ENCODE results near the gene LBX1.
"Not testable (repeated sequence)": the region's sequence is repeated elsewhere in the genome, so short reads cannot be mapped to it uniquely, and the experiment has no call there.

LBX1 gene

DNA sequence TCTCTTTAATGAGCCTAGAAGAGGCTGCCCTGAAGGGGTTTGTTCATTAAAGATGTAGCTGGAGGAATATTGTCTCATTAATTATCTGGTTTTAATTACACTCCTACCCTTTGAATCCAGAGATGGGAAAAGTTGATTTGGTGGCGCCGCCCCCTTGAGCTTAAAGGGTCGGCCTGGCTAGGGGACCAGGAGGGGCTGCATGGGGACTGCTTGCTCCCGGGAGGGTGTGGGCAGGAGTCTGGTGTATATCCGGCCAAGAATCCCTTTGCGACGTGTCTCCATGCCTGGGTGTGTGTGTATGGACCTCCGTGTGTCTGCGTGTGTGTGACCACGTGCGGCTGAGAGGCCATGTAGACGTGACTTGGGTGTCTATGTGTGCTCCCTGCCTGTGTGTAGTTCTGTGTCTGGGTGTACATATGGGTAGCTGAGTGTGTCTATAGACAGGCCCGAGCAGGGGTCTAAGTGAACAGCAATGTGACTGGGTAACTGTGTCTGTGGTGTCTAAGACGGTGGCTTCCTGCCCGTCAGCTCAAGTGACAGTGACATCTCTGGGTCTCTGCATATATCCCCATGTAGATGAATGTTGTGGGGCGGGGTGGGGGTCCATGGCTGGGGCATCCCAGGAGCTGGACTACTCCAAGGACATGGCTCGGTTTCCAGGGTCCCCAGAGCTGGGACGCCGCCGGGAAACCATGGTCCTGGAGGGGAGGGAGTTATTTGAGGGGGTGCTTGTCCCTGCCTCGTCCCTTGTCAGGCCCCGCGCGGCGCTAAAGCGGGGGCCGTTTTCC is 10.7 kb downstream of the LBX1 start:
- no peak overlapping the region for H3K9ac ChIP-seq (ENCODE audit: low read length in 2 of 2)
- H3K36me3 ChIP-seq (ENCODE audit: control insufficient read depth in 2 of 2, insufficient read depth in 2 of 2, low read length in 2 of 2): no peaks in the 10 kb centered on the region
- no peak overlapping the region for H3K27ac ChIP-seq (ENCODE audit: low read length)
- H3K4me3 ChIP-seq (ENCODE audit: low read length in 2 of 2): no peak overlapping the region
- H3K27me3 ChIP-seq (ENCODE audit: control insufficient read depth in 1 of 2, insufficient read depth in 2 of 2, low read length in 2 of 2): peaks cover 94 to 96% of the 10 kb centered on the region in 2 donors
- no peaks in the 10 kb centered on the region for H3K9me3 ChIP-seq (ENCODE audit: control insufficient read depth in 2 of 2, low read length in 2 of 2)
- H3K4me1 ChIP-seq (ENCODE audit: control insufficient read depth, insufficient read depth, low read length): peaks cover 53% of the 10 kb centered on the region

DNA sequence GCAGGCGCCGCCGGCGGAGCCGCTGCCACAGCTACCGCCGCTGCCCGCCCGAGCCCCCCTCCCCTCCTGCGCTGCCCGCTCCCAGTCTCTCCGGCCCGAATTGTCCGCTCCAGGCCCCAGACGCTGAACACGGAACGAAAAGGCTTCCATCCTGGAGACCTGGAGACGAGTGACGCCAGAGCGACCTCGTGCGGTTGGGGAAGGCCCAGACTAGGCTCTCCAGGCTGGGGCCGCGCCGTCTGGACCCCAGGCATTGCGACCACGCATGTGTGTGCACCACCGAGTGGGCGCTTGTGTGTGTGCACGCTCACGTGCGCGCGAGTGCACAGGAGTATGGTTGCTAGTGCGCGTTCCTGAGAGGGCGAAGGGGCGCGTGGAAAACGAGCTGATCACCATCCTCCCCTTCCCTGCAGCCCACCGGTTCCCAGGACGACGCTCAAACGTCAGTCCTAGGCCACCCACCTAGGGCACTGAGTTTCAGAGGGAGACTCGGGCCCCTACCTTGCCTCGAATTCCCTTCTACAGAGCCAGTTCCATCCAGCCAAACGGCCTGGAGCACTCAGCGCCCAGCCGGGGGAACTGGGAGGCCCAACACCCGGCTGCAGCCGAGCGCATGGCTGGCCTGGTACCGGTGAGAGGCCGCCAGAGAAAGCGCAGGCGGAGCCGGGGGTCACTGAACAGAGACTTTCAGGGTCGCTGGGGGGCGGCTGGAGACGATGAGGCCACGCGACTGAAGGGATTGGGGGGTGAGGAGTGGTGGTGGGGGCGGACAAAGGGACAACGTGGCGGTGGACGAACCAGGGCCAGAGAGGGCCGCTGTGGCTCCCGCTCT is 11.6 kb downstream of the LBX1 start:
- H3K36me3 ChIP-seq (ENCODE audit: control insufficient read depth in 2 of 2, insufficient read depth in 2 of 2, low read length in 2 of 2): no peaks in the 10 kb centered on the region
- H3K4me1 ChIP-seq (ENCODE audit: control insufficient read depth, insufficient read depth, low read length): peaks cover 47% of the 10 kb centered on the region
- peaks cover 88 to 89% of the 10 kb centered on the region in 2 donors for H3K27me3 ChIP-seq (ENCODE audit: control insufficient read depth in 1 of 2, insufficient read depth in 2 of 2, low read length in 2 of 2)
- H3K9ac ChIP-seq (ENCODE audit: low read length in 2 of 2): no peak overlapping the region
- H3K27ac ChIP-seq (ENCODE audit: low read length): no peak overlapping the region
- H3K9me3 ChIP-seq (ENCODE audit: control insufficient read depth in 2 of 2, low read length in 2 of 2): no peaks in the 10 kb centered on the region
- H3K4me3 ChIP-seq (ENCODE audit: low read length in 2 of 2): peak overlapping the region in 1 of 2 donors; percentile 8

DNA sequence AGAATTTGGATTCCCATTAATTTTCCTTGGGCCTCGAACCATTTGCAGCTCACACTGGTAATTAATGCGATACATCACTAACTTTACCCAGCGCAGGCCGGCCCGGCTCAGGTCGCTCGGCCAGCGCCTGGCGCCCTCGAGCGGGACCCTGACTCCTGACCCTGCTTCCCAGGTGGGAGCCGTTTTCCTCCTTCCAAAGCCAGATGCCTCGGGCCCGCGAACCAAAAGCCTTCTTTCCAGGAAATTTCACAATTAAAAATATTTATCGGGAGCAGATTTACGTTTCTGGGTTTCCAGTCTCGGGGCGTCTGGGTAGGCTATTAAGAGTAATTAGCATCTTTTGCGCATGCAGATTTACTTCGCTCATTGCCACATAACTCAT is 12.2 kb downstream of the LBX1 start:
- Histone ChIP-seq H3K9me3 (ENCODE audit: control insufficient read depth in 2 of 2, low read length in 2 of 2) (no peaks in the 10 kb centered on the region), H3K27me3 (ENCODE audit: control insufficient read depth in 1 of 2, insufficient read depth in 2 of 2, low read length in 2 of 2) (peaks cover 87 to 88% of the 10 kb centered on the region in 2 donors), H3K9ac (ENCODE audit: low read length in 2 of 2) (no peak overlapping the region), H3K4me1 (ENCODE audit: control insufficient read depth, insufficient read depth, low read length) (peaks cover 44% of the 10 kb centered on the region), H3K36me3 (ENCODE audit: control insufficient read depth in 2 of 2, insufficient read depth in 2 of 2, low read length in 2 of 2) (no peaks in the 10 kb centered on the region), H3K27ac (ENCODE audit: low read length) (no peak overlapping the region), H3K4me3 (ENCODE audit: low read length in 2 of 2) (no peak overlapping the region)

DNA sequence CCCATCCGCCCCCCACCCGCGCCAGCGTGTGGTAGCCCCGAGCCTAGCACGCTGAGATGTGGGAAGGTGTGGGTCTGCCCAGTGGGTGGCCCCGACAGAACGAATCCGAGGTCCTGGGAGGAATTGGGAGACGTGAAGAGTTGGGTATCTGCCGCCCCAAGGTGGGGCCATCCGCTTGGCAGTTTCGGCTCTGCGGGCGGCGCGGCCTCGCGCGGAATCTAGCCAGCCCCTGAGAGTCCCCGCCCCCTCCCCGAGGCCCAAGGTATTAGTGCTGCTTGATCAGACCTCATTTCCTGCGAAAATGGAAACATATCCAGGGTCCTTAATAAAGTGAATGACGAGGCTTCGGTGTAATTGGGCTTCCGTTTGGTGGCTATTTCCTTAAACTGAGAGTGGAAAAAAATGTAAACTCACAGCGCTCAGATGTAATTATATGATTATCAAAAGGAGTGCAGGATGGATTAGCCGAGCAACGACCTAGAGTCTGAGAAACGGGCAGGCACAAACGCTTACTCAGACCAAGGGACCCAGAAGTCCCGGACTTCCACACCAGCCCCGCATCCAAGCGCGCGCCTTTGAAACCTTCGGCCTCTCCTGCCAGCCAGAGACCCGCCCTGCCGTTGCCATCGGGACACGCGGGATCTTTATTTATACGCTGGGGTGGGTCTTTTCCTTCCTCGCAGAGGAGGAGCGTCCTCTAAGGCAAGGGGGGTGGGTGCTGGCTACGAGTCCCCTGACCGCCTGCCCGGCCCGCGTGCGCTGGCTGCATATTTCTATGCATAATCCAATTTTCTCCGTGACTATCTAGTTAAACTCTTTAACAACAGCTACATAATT is 12.8 kb downstream of the LBX1 start:
- H3K27me3 ChIP-seq (ENCODE audit: control insufficient read depth in 1 of 2, insufficient read depth in 2 of 2, low read length in 2 of 2): peaks cover 85 to 88% of the 10 kb centered on the region in 2 donors
- H3K4me3 ChIP-seq (ENCODE audit: low read length in 2 of 2): peak overlapping the region in 1 of 2 donors; percentile 8
- no peak overlapping the region for H3K27ac ChIP-seq (ENCODE audit: low read length)
- peaks cover 44% of the 10 kb centered on the region for H3K4me1 ChIP-seq (ENCODE audit: control insufficient read depth, insufficient read depth, low read length)
- H3K9ac ChIP-seq (ENCODE audit: low read length in 2 of 2): no peak overlapping the region
- H3K9me3 ChIP-seq (ENCODE audit: control insufficient read depth in 2 of 2, low read length in 2 of 2): no peaks in the 10 kb centered on the region
- H3K36me3 ChIP-seq (ENCODE audit: control insufficient read depth in 2 of 2, insufficient read depth in 2 of 2, low read length in 2 of 2): no peaks in the 10 kb centered on the region

DNA sequence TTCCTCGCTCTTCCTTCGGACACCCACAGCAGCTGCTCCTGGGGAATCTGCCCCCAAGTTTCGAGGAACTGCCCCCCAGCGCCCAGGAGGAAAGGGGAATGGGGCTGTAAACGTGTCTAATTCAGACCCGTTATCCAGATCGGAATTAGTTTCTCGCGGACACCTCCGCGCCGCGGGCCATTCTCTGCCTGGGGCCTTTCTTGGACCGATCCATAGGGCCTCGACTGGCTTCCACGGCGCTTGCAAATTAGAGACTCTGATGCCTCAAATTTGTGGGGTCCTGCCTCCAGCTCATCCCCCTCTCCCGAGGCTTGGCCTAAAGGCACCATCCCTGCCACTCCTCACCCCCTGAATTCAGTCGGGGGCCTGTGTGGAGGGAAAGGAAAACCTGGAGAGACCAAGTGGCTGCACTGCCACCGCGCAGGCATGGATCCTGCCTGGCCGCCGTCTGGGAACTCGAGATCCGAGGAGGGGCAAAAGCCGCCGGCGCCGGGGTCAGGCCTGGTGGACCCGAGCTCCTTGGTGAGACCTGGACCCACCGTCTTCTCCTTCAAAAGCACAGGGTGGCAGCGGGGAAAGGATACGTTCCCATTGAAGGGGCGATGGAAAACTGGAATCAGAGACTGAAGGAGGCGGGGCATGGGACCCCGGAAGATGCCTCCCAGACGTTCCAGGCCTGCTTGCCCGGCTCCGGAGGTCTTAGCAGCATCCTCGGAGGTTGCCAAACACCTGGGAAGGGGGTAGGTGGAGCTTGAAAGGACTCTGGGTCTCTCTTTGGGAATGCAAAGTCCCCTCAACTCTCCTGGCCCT is 13.7 kb downstream of the LBX1 start:
- Histone ChIP-seq H3K27me3 (ENCODE audit: control insufficient read depth in 1 of 2, insufficient read depth in 2 of 2, low read length in 2 of 2) (peaks cover 84 to 86% of the 10 kb centered on the region in 2 donors), H3K27ac (ENCODE audit: low read length) (no peak overlapping the region), H3K4me1 (ENCODE audit: control insufficient read depth, insufficient read depth, low read length) (peaks cover 44% of the 10 kb centered on the region), H3K36me3 (ENCODE audit: control insufficient read depth in 2 of 2, insufficient read depth in 2 of 2, low read length in 2 of 2) (no peaks in the 10 kb centered on the region), H3K4me3 (ENCODE audit: low read length in 2 of 2) (peak overlapping the region in 1 of 2 donors; percentile 29), H3K9me3 (ENCODE audit: control insufficient read depth in 2 of 2, low read length in 2 of 2) (no peaks in the 10 kb centered on the region), H3K9ac (ENCODE audit: low read length in 2 of 2) (no peak overlapping the region)

DNA sequence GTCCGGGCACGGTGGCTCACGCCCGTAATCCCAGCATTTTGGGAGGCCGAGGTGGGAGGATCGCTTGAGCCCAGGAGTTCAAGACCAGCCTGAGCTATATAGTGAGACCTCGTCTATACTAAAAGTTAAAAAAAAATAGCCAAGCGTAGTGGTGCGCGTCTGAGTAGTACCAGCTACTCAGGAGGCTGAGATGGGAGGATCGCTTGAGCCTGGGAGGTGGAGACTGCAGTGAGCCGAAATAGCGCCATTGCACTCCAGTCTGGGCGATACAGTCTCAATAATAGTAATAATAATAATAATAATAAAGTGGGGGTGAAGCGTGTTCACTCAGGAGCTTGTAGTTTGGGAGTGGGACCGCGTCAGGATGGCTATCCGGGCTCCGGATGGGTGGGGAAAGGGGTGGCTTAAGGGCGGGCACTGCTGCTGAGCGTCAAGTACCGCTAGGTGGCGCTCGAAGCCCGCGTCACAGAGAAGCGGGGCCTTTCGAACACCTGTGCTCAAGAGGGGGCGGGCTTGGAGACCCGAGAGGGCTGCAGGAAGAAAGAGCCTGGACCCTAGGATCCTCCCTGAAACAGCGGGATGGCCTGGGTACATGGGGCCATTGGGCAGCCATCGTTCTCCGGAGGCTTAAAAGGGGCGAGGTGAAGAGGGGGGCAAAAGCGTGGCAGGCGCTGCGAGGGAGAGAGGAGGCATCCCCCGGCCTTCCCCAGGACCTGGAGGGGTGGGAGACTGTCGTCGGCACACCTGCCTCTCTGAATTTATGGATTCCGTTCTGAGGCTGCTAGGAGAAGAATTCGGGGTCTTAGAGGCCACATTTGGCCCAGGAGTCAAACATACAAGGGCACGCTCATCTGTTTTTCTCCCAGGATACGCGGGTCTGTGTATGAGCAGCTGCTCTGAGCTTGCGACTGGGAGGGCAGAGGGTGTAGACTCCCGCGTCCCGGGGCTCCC is 14.5 kb downstream of the LBX1 start:
- Histone ChIP-seq H3K27me3 (ENCODE audit: control insufficient read depth in 1 of 2, insufficient read depth in 2 of 2, low read length in 2 of 2) (peaks cover 79 to 84% of the 10 kb centered on the region in 2 donors), H3K4me3 (ENCODE audit: low read length in 2 of 2) (peak overlapping the region in 1 of 2 donors; percentile 49), H3K27ac (ENCODE audit: low read length) (no peak overlapping the region), H3K36me3 (ENCODE audit: control insufficient read depth in 2 of 2, insufficient read depth in 2 of 2, low read length in 2 of 2) (no peaks in the 10 kb centered on the region), H3K9ac (ENCODE audit: low read length in 2 of 2) (no peak overlapping the region), H3K4me1 (ENCODE audit: control insufficient read depth, insufficient read depth, low read length) (peaks cover 44% of the 10 kb centered on the region), H3K9me3 (ENCODE audit: control insufficient read depth in 2 of 2, low read length in 2 of 2) (no peaks in the 10 kb centered on the region)

DNA sequence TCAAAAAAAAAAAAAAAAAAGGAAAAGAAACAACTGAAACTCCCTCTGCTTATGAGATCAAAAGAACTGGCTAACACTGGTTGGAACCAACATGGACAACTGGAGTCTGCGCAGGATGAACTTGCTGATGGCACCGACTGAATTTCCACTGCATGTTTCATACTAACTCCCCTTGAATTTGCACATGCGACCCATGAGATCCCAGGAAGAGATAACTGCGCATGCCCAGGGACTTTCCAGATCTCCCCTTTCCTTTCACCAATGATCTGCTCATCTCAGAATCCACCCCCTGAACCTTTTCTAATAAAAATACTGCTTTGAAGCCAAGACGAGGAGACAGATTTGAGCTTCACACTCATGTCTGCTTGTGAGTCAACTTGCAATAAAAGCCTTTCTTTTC is 20.7 kb downstream of the LBX1 start:
- H3K4me3 ChIP-seq (ENCODE audit: low read length in 2 of 2): no peak overlapping the region
- peaks cover 0 to 4% of the 10 kb centered on the region in 2 donors for H3K9me3 ChIP-seq (ENCODE audit: control insufficient read depth in 2 of 2, low read length in 2 of 2)
- H3K36me3 ChIP-seq (ENCODE audit: control insufficient read depth in 2 of 2, insufficient read depth in 2 of 2, low read length in 2 of 2): no peaks in the 10 kb centered on the region
- H3K4me1 ChIP-seq (ENCODE audit: control insufficient read depth, insufficient read depth, low read length): peaks cover 3% of the 10 kb centered on the region
- peaks cover 35 to 41% of the 10 kb centered on the region in 2 donors for H3K27me3 ChIP-seq (ENCODE audit: control insufficient read depth in 1 of 2, insufficient read depth in 2 of 2, low read length in 2 of 2)
- H3K27ac ChIP-seq (ENCODE audit: low read length): no peak overlapping the region
- H3K9ac ChIP-seq (ENCODE audit: low read length in 2 of 2): no peak overlapping the region

DNA sequence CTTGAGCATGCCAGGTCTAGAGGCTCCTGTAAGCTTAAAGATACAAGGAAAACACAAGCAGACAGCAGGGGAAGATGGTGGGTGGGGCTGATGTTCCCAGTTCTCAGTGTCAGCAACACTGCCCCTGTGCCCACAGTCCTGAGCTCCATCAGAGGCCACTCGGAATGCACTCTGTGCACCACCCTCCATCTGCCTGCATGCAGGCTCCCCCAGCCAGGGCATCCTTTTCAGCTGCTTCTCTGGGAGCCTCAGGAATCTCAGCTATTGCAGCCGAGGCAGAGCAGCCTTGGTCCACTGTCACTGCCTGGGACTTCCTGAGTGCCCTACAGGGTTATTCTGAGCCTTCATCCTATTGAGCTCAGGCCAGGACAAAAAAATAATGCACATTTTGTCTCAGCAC is 22.2 kb downstream of the LBX1 start:
- no peak overlapping the region for H3K27ac ChIP-seq (ENCODE audit: low read length)
- no peak overlapping the region for H3K4me3 ChIP-seq (ENCODE audit: low read length in 2 of 2)
- H3K4me1 ChIP-seq (ENCODE audit: control insufficient read depth, insufficient read depth, low read length): no peaks in the 10 kb centered on the region
- H3K9me3 ChIP-seq (ENCODE audit: control insufficient read depth in 2 of 2, low read length in 2 of 2): peaks cover 0 to 4% of the 10 kb centered on the region in 2 donors
- no peaks in the 10 kb centered on the region for H3K36me3 ChIP-seq (ENCODE audit: control insufficient read depth in 2 of 2, insufficient read depth in 2 of 2, low read length in 2 of 2)
- peaks cover 30 to 34% of the 10 kb centered on the region in 2 donors for H3K27me3 ChIP-seq (ENCODE audit: control insufficient read depth in 1 of 2, insufficient read depth in 2 of 2, low read length in 2 of 2)
- no peak overlapping the region for H3K9ac ChIP-seq (ENCODE audit: low read length in 2 of 2)

DNA sequence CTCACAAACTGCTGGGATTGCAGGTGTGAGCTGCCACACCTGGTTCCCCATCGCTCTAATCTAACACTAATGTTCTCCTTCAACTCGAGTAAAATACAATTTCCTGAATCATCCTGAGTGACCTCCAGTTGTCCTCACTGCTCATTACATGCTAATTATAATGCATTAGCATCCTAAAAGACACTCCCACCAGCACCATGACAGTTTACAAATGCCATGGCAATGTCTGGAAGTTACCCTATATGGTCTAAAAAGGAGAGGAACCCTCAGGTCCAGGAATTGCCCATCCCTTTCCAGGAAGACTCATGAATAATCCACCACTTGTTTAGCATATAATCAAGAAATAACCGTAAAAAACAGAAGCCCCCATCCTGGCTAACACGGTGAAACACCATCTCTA is 26.6 kb downstream of the LBX1 start:
- not testable (repeated sequence) for H3K36me3 ChIP-seq (ENCODE audit: control insufficient read depth in 2 of 2, insufficient read depth in 2 of 2, low read length in 2 of 2); H3K9me3 ChIP-seq (ENCODE audit: control insufficient read depth in 2 of 2, low read length in 2 of 2); H3K9ac ChIP-seq (ENCODE audit: low read length in 2 of 2); H3K4me3 ChIP-seq (ENCODE audit: low read length in 2 of 2); H3K4me1 ChIP-seq (ENCODE audit: control insufficient read depth, insufficient read depth, low read length); H3K27ac ChIP-seq (ENCODE audit: low read length)
- peaks cover 6 to 14% of the 10 kb centered on the region in 2 donors for H3K27me3 ChIP-seq (ENCODE audit: control insufficient read depth in 1 of 2, insufficient read depth in 2 of 2, low read length in 2 of 2)
